Thyroid gland (tissue), 4 donors: Measurements from ENCODE around the gene ZNF184.

ENCODE experiments used
- POLR2A ChIP-seq, 2 donors: fragments of 450-650 bp; IDR thresholded peaks; one replicate each; pipeline ENCODE4 v1.6.1; 2017; ENCODE audit warnings: antibody characterized with exemption in 2 of 2, mild to moderate bottlenecking in 2 of 2, moderate library complexity in 1 of 2
- TF ChIP-seq, protein P1 (sequence below), 6 experiments: fragments of 200-600 bp in 3 of 6; fragments of 450-650 bp in 3 of 6; sonication (generic) in 3 of 6; IDR thresholded peaks; one replicate each; pipeline ENCODE4 v1.5.1; 2016 to 2019; ENCODE audit warnings: antibody characterized with exemption in 6 of 6, mild to moderate bottlenecking in 2 of 6, inconsistent platforms in 1 of 6, moderate library complexity in 1 of 6

DNA sequence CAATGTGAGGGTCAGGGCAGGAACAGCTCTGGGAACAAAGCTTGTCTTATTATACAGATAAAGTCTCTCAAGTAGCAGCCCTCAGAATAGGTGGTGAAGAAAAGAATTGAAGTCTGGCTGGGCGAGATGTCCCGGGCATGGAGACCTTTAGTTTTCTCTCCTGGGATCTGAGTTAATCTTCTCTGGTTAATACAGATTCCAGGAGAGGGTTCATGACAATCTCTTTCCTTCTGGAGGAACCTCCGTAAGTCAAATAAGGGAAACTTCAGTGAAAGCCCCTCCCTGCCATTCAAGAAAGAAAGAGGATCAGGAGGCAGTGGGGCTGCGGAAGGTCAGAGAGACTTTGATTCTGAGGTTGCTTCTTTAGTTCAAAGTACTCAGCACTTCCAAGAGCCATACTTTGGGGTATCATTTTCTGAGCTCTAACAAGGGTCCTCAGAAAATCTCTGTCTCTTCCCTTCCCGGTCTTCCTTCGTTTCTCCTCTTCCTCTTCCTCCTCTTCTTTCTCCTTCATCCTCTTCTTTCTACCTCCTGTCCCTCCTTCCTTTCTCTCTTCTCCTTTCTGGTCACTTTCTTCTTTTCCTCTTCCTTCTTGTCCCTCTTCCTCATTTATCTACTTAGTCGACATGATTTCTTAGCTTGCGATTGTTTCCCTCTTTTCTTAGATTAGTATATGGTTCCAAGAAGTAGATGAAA, 4.6 kb upstream of the ZNF184 start:
- TF ChIP-seq, protein P1, sequence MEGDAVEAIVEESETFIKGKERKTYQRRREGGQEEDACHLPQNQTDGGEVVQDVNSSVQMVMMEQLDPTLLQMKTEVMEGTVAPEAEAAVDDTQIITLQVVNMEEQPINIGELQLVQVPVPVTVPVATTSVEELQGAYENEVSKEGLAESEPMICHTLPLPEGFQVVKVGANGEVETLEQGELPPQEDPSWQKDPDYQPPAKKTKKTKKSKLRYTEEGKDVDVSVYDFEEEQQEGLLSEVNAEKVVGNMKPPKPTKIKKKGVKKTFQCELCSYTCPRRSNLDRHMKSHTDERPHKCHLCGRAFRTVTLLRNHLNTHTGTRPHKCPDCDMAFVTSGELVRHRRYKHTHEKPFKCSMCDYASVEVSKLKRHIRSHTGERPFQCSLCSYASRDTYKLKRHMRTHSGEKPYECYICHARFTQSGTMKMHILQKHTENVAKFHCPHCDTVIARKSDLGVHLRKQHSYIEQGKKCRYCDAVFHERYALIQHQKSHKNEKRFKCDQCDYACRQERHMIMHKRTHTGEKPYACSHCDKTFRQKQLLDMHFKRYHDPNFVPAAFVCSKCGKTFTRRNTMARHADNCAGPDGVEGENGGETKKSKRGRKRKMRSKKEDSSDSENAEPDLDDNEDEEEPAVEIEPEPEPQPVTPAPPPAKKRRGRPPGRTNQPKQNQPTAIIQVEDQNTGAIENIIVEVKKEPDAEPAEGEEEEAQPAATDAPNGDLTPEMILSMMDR (IDR thresholded peaks at IDR 0.05) = no peak
- no peak for TF ChIP-seq POLR2A (IDR thresholded peaks at IDR 0.05)
